ENCODE data around the gene SORCS1.

DNA sequence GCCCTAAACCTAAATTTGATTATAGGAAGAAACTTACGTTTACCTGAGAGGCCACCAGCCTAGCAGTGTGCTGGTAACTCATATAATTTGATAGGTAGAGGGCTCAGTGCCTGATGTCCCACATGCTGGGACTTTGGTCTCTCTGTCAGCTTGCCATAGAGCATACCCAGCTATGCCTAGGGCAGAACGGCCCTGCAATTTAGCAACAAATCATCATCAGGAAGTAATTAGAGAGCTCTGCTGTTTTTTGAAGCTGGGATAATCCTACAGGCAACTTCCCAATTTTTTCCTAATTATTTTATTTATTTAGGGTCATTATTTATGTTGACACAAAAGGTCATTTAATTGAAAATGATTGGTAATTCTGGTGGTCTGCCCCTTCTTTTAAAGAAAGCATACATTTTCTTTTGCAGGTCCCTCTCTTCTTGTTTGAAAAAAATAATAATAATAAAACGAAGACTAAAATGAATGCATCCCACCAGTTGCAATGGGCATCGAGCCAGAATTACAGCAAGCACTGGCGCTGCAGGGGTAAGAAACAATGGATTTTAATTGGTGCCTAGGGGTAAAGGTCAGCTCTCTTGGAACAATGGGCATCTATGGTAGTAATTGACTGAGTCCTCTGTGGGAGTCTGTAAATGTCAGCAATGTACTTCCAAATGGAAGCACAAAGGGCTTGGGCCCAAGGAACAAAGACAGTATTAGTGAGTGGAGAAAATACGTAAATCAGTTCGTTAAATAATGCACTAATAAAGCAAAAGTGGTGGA is 348.0 kb downstream of the SORCS1 start:
- TF ChIP-seq POLR2A (IDR thresholded peaks at IDR 0.05) = no peak
- TF ChIP-seq, protein P1, sequence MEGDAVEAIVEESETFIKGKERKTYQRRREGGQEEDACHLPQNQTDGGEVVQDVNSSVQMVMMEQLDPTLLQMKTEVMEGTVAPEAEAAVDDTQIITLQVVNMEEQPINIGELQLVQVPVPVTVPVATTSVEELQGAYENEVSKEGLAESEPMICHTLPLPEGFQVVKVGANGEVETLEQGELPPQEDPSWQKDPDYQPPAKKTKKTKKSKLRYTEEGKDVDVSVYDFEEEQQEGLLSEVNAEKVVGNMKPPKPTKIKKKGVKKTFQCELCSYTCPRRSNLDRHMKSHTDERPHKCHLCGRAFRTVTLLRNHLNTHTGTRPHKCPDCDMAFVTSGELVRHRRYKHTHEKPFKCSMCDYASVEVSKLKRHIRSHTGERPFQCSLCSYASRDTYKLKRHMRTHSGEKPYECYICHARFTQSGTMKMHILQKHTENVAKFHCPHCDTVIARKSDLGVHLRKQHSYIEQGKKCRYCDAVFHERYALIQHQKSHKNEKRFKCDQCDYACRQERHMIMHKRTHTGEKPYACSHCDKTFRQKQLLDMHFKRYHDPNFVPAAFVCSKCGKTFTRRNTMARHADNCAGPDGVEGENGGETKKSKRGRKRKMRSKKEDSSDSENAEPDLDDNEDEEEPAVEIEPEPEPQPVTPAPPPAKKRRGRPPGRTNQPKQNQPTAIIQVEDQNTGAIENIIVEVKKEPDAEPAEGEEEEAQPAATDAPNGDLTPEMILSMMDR (IDR thresholded peaks at IDR 0.05) = no peak
